Activated T-helper 9 cell treated with anti-CD3 and anti-CD28 coated beads, Interleukin-2, amount 50 U/mL, for 16 hours (primary cell): ENCODE measurements around the gene DOK6.
"Not testable (repeated sequence)": the region's sequence is repeated elsewhere in the genome, so short reads cannot be mapped to it uniquely, and the experiment has no call there.

Source experiments
- DNase-seq: peaks from one replicate; pipeline ENCODE4 v3.0.0-alpha.2; 2020; ENCODE audit warnings: low read depth

Gene DOK6

GRCh38 chr18:69872661-69873060, 472.0 kb downstream of the DOK6 start:
- no peak for DNase-seq

- DNase-seq: no peak
Measured at GRCh38 chr18:69874058-69874457, 473.4 kb downstream of the DOK6 start.

GRCh38 chr18:69876490-69876889, 475.8 kb downstream of the DOK6 start:
- no peak for DNase-seq

GRCh38 chr18:69878213-69878933, 477.7 kb downstream of the DOK6 start:
- DNase-seq: no peak

GRCh38 chr18:69879051-69879450, 478.4 kb downstream of the DOK6 start:
- not testable (repeated sequence) for DNase-seq

GRCh38 chr18:69880083-69880482, 479.4 kb downstream of the DOK6 start:
- no peak for DNase-seq

GRCh38 chr18:69882965-69883668, 482.4 kb downstream of the DOK6 start:
- no peak for DNase-seq

- no peak for DNase-seq
Measured at GRCh38 chr18:69883781-69884180, 483.1 kb downstream of the DOK6 start.

GRCh38 chr18:69885355-69885754, 484.7 kb downstream of the DOK6 start:
- no peak for DNase-seq

GRCh38 chr18:69885841-69886531, 485.3 kb downstream of the DOK6 start:
- no peak for DNase-seq

- DNase-seq: no peak
Measured at GRCh38 chr18:69887256-69887655, 486.6 kb downstream of the DOK6 start.

GRCh38 chr18:69889009-69889408, 488.3 kb downstream of the DOK6 start:
- no peak for DNase-seq

- no peak for DNase-seq
Measured at GRCh38 chr18:69890558-69890957, 489.9 kb downstream of the DOK6 start.

- no peak for DNase-seq
Measured at GRCh38 chr18:69894467-69894866, 493.8 kb downstream of the DOK6 start.

GRCh38 chr18:69895066-69896047, 494.7 kb downstream of the DOK6 start:
- no peak for DNase-seq

- DNase-seq: no peak
Measured at GRCh38 chr18:69897397-69898108, 496.9 kb downstream of the DOK6 start.

GRCh38 chr18:69898241-69898861, 497.7 kb downstream of the DOK6 start:
- no peak for DNase-seq
